Measurements from ENCODE around the gene NPAS3.

The NPAS3 gene

GRCh38 chr14:33811721-33812120 is 873.0 kb downstream of the NPAS3 start:
- Histone ChIP-seq H3K9me3 (ENCODE audit: insufficient read depth, low read length) (no peaks in the 10 kb centered on the region), H3K9ac (ENCODE audit: low read length) (no peak overlapping the region), H3K27ac (ENCODE audit: low read length) (no peak overlapping the region), H3K79me2 (ENCODE audit: low read length) (no peaks in the 10 kb centered on the region), H3K27me3 (ENCODE audit: low read depth, low read length) (peaks cover 4% of the 10 kb centered on the region; the same call in 1 of the 2 replicates), H3K4me3 (ENCODE audit: low read length) (no peak overlapping the region), H3K4me2 (ENCODE audit: low read length) (no peak overlapping the region), H3K36me3 (replicated peaks; ENCODE audit: low read depth, low read length) (no peaks in the 10 kb centered on the region), H2AFZ (ENCODE audit: low read depth, low read length) (no peak overlapping the region), H4K20me1 (ENCODE audit: insufficient read depth, low read length) (no peaks in the 10 kb centered on the region), H3K4me1 (ENCODE audit: low read length) (peaks cover 12% of the 10 kb centered on the region)
- no peak for TF ChIP-seq EZH2phosphoT487 (IDR thresholded peaks at IDR 0.05; ENCODE audit: low read depth)

- TF ChIP-seq, protein P1, sequence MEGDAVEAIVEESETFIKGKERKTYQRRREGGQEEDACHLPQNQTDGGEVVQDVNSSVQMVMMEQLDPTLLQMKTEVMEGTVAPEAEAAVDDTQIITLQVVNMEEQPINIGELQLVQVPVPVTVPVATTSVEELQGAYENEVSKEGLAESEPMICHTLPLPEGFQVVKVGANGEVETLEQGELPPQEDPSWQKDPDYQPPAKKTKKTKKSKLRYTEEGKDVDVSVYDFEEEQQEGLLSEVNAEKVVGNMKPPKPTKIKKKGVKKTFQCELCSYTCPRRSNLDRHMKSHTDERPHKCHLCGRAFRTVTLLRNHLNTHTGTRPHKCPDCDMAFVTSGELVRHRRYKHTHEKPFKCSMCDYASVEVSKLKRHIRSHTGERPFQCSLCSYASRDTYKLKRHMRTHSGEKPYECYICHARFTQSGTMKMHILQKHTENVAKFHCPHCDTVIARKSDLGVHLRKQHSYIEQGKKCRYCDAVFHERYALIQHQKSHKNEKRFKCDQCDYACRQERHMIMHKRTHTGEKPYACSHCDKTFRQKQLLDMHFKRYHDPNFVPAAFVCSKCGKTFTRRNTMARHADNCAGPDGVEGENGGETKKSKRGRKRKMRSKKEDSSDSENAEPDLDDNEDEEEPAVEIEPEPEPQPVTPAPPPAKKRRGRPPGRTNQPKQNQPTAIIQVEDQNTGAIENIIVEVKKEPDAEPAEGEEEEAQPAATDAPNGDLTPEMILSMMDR (IDR thresholded peaks at IDR 0.05; ENCODE audit: low read depth, low read length) = no peak
- TF ChIP-seq EZH2phosphoT487 (IDR thresholded peaks at IDR 0.05; ENCODE audit: low read depth) = no peak
- no peak overlapping the region for H3K4me3 ChIP-seq (ENCODE audit: low read length)
- no peaks in the 10 kb centered on the region for H4K20me1 ChIP-seq (ENCODE audit: insufficient read depth, low read length)
- H3K4me2 ChIP-seq (ENCODE audit: low read length) = no peak overlapping the region
- no peaks in the 10 kb centered on the region for H3K36me3 ChIP-seq (replicated peaks; ENCODE audit: low read depth, low read length)
- H3K9ac ChIP-seq (ENCODE audit: low read length) = no peak overlapping the region
- H2AFZ ChIP-seq (ENCODE audit: low read depth, low read length) = no peak overlapping the region
- H3K9me3 ChIP-seq (ENCODE audit: insufficient read depth, low read length) = no peaks in the 10 kb centered on the region
- H3K79me2 ChIP-seq (ENCODE audit: low read length) = no peaks in the 10 kb centered on the region
- peaks cover 4% of the 10 kb centered on the region; the same call in 1 of the 2 replicates for H3K27me3 ChIP-seq (ENCODE audit: low read depth, low read length)
- H3K27ac ChIP-seq (ENCODE audit: low read length) = no peak overlapping the region
- peaks cover 12% of the 10 kb centered on the region for H3K4me1 ChIP-seq (ENCODE audit: low read length)
These were observed 873.5 kb downstream of the NPAS3 start for GRCh38 chr14:33812181-33812580.

DNA sequence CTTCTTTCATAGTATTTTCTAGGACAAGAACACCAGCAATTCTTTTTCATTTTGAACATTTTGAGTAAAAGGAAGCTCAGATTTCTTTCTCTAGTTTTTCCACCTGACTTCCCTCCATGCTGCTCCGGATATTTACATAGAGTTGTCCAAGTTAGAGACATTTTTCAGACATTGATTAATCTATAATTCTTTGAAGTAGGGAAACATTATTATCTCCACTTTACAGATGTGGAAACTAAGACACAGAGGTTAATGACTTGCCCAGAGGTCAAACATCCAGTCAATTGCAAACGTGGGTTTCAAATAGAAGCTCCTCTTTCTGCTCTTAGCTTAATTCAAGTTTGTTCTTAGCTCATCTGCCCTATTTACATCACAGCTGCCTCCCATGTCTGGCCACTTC is 873.9 kb downstream of the NPAS3 start:
- no peak overlapping the region for H3K27ac ChIP-seq (ENCODE audit: low read length)
- no peaks in the 10 kb centered on the region for H3K79me2 ChIP-seq (ENCODE audit: low read length)
- peaks cover 4% of the 10 kb centered on the region; the same call in 1 of the 2 replicates for H3K27me3 ChIP-seq (ENCODE audit: low read depth, low read length)

GRCh38 chr14:33814010-33814409 is 875.3 kb downstream of the NPAS3 start:
- H3K4me1 ChIP-seq (ENCODE audit: low read length) = no peaks in the 10 kb centered on the region
- no peak for TF ChIP-seq EZH2phosphoT487 (IDR thresholded peaks at IDR 0.05; ENCODE audit: low read depth)
- TF ChIP-seq, protein P1 (IDR thresholded peaks at IDR 0.05; ENCODE audit: low read depth, low read length) = no peak
- H4K20me1 ChIP-seq (ENCODE audit: insufficient read depth, low read length) = no peaks in the 10 kb centered on the region
- no peak overlapping the region for H3K9ac ChIP-seq (ENCODE audit: low read length)
- no peaks in the 10 kb centered on the region for H3K79me2 ChIP-seq (ENCODE audit: low read length)
- no peak overlapping the region for H3K4me3 ChIP-seq (ENCODE audit: low read length)
- no peaks in the 10 kb centered on the region for H3K36me3 ChIP-seq (replicated peaks; ENCODE audit: low read depth, low read length)
- peaks cover 4% of the 10 kb centered on the region; the same call in 1 of the 2 replicates for H3K27me3 ChIP-seq (ENCODE audit: low read depth, low read length)
- no peak overlapping the region for H2AFZ ChIP-seq (ENCODE audit: low read depth, low read length)
- H3K9me3 ChIP-seq (ENCODE audit: insufficient read depth, low read length) = no peaks in the 10 kb centered on the region
- no peak overlapping the region for H3K27ac ChIP-seq (ENCODE audit: low read length)
- no peak overlapping the region for H3K4me2 ChIP-seq (ENCODE audit: low read length)

More for the DNA sequence above, 873.9 kb downstream of the NPAS3 start:
- TF ChIP-seq EZH2phosphoT487 (IDR thresholded peaks at IDR 0.05; ENCODE audit: low read depth) = no peak
- TF ChIP-seq, protein P1 (IDR thresholded peaks at IDR 0.05; ENCODE audit: low read depth, low read length) = no peak
- H4K20me1 ChIP-seq (ENCODE audit: insufficient read depth, low read length) = no peaks in the 10 kb centered on the region
- H3K4me1 ChIP-seq (ENCODE audit: low read length) = peaks cover 12% of the 10 kb centered on the region
- no peak overlapping the region for H3K9ac ChIP-seq (ENCODE audit: low read length)
- H3K4me3 ChIP-seq (ENCODE audit: low read length) = no peak overlapping the region
- no peak overlapping the region for H2AFZ ChIP-seq (ENCODE audit: low read depth, low read length)
- no peaks in the 10 kb centered on the region for H3K9me3 ChIP-seq (ENCODE audit: insufficient read depth, low read length)
- H3K4me2 ChIP-seq (ENCODE audit: low read length) = no peak overlapping the region
- H3K36me3 ChIP-seq (replicated peaks; ENCODE audit: low read depth, low read length) = no peaks in the 10 kb centered on the region

Data from OCI-LY3 (cell line).